OCI-LY1 (cell line): ENCODE measurements around the gene PNLIPRP2.

ENCODE experiments used
- H2AFZ ChIP-seq: fragments of 200-600 bp; sonication (generic), shearing (Covaris generic); 2 replicates; pipeline ENCODE4 v1.6.0; 2014; ENCODE audit warnings: antibody characterized with exemption, mild to moderate bottlenecking, low read length
- H3F3A ChIP-seq: fragments of 200-600 bp; sonication (generic), shearing (Covaris generic); 2 replicates; pipeline ENCODE4 v1.6.0; 2014; ENCODE audit warnings: mild to moderate bottlenecking, antibody characterized with exemption, low read length, moderate library complexity; ENCODE audit not compliant: insufficient read depth
- H3K27ac ChIP-seq: fragments of 200-600 bp; sonication (generic); 2 replicates; pipeline ENCODE4 v1.5.1; 2014; ENCODE audit warnings: low read length, mixed run types, mild to moderate bottlenecking, low read depth; ENCODE audit not compliant: poor library complexity, severe bottlenecking
- H3K27me3 ChIP-seq: fragments of 200-600 bp; sonication (generic); 2 replicates; pipeline ENCODE4 v1.6.0; 2014; ENCODE audit warnings: antibody characterized with exemption, mild to moderate bottlenecking, low read length, moderate library complexity; ENCODE audit not compliant: insufficient read depth
- H3K36me3 ChIP-seq: fragments of 200-600 bp; sonication (generic); 2 replicates; pipeline ENCODE4 v1.6.1; 2014; ENCODE audit warnings: mild to moderate bottlenecking, antibody characterized with exemption, low read length, moderate library complexity, mixed read lengths; ENCODE audit not compliant: insufficient read depth
- H3K4me1 ChIP-seq: fragments of 200-600 bp; sonication (generic); 2 replicates; pipeline ENCODE4 v1.5.1; 2014; ENCODE audit warnings: mild to moderate bottlenecking, low read length, moderate library complexity; ENCODE audit not compliant: insufficient read depth, severe bottlenecking
- H3K4me2 ChIP-seq: fragments of 200-600 bp; sonication (generic), shearing (Covaris generic); 2 replicates; pipeline ENCODE4 v1.6.1; 2014; ENCODE audit warnings: low read length
- H3K4me3 ChIP-seq: fragments of 200-600 bp; sonication (generic); 2 replicates; pipeline ENCODE4 v1.5.1; 2014; ENCODE audit warnings: low read length, low read depth, mild to moderate bottlenecking, mixed read lengths; ENCODE audit not compliant: poor library complexity, severe bottlenecking
- H3K79me2 ChIP-seq: fragments of 200-600 bp; shearing (Covaris generic); 2 replicates; pipeline ENCODE4 v1.6.1; 2016; ENCODE audit warnings: mixed run types, low read length, mixed read lengths; ENCODE audit not compliant: insufficient read depth
- H3K9ac ChIP-seq: fragments of 200-600 bp; sonication (generic), shearing (Covaris generic); 2 replicates; pipeline ENCODE4 v1.6.1; 2014; ENCODE audit warnings: mild to moderate bottlenecking, low read length, mixed read lengths
- H3K9me2 ChIP-seq: fragments of 200-600 bp; sonication (generic), shearing (Covaris generic); 2 replicates; pipeline ENCODE4 v1.6.1; 2014; ENCODE audit warnings: low read depth, mild to moderate bottlenecking, low read length, mixed read lengths
- H3K9me3 ChIP-seq: fragments of 200-600 bp; shearing (Covaris generic); 2 replicates; pipeline ENCODE4 v1.6.1; 2014; ENCODE audit warnings: low read length, mixed read lengths
- H4K20me1 ChIP-seq: fragments of 200-600 bp; sonication (generic), shearing (Covaris generic); 2 replicates; pipeline ENCODE4 v1.6.0; 2016; ENCODE audit warnings: mild to moderate bottlenecking, low read length; ENCODE audit not compliant: insufficient read depth
- EZH2 ChIP-seq: fragments of 200-600 bp; sonication (generic), shearing (Covaris generic); IDR thresholded peaks from 2 replicates; pipeline ENCODE4 v1.8.0; 2017; ENCODE audit warnings: borderline replicate concordance, mixed run types, mild to moderate bottlenecking, antibody characterized with exemption, low read length, moderate library complexity, mixed read lengths
- TF ChIP-seq, protein P1 (sequence below): fragments of 200-600 bp; sonication (generic), shearing (Covaris generic); IDR thresholded peaks from 2 replicates; pipeline ENCODE4 v1.5.1; 2017; ENCODE audit warnings: mild to moderate bottlenecking, antibody characterized with exemption, low read length, moderate library complexity, mixed read lengths

PNLIPRP2 gene

DNA sequence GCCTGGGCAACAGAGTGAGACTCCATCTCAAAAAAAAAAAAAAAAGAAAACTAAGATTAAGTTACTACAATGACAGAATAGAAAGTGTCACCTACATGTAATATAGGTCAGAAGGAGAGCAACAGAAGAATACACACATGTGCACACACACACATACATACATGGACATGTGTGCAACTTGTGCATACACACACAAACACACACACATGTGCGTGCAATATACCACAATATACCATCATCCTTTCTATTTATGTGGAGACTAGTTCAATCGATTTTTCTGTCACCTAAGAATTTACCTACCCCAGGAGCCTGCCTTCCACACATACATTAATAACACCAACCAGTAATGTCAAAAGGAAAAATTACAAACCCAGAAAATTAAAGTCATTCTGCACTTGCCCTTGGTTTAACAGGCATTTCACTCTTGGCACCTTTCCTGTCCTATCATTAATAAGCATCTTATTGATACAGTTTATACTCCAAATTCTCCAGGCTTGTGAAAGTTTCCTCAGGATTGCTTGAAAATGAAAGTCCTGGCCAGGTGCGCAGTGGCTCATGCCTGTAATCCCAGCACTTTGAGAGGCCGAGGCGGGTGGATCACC, 27.5 kb upstream of the PNLIPRP2 start:
- Histone ChIP-seq H3K27me3 (no peaks in the 10 kb centered on the region), H2AFZ (no peak overlapping the region), H3K36me3 (no peaks in the 10 kb centered on the region), H3K4me2 (no peak overlapping the region), H3K9me2 (no peaks in the 10 kb centered on the region), H3K9ac (no peak overlapping the region), H3K9me3 (no peaks in the 10 kb centered on the region), H3K4me1 (no peaks in the 10 kb centered on the region), H4K20me1 (no peaks in the 10 kb centered on the region), H3K4me3 (no peak overlapping the region), H3K27ac (no peak overlapping the region), H3K79me2 (no peaks in the 10 kb centered on the region), H3F3A (no peaks in the 10 kb centered on the region)
- TF ChIP-seq EZH2, result no peak
- TF ChIP-seq, protein P1, sequence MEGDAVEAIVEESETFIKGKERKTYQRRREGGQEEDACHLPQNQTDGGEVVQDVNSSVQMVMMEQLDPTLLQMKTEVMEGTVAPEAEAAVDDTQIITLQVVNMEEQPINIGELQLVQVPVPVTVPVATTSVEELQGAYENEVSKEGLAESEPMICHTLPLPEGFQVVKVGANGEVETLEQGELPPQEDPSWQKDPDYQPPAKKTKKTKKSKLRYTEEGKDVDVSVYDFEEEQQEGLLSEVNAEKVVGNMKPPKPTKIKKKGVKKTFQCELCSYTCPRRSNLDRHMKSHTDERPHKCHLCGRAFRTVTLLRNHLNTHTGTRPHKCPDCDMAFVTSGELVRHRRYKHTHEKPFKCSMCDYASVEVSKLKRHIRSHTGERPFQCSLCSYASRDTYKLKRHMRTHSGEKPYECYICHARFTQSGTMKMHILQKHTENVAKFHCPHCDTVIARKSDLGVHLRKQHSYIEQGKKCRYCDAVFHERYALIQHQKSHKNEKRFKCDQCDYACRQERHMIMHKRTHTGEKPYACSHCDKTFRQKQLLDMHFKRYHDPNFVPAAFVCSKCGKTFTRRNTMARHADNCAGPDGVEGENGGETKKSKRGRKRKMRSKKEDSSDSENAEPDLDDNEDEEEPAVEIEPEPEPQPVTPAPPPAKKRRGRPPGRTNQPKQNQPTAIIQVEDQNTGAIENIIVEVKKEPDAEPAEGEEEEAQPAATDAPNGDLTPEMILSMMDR, result no peak

DNA sequence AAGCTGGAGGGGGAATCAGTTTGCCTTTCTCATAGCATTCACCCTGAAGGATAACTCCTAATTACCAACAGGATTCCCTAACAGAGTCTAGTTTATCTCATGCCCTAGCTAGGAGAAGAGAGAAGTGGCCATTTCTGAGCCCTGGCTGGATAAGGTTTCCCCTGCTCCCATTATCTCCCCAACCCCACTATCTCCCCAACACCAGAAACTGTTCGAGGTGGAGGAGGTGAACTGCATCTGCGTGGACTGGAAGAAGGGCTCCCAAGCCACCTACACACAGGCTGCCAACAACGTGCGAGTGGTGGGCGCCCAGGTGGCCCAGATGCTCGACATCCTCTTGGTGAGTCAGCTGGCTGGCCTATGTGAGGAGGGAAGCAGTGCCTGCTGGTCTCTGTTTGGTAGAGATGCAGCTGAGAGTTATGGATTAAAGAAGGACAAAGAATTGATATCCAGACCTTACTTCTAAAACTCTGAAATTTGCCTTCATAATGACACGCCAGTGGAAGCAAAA, 26.2 kb upstream of the PNLIPRP2 start:
- H3K27me3 ChIP-seq, result no peaks in the 10 kb centered on the region
- no peaks in the 10 kb centered on the region for H3F3A ChIP-seq
- no peak overlapping the region for H2AFZ ChIP-seq
- H3K9me3 ChIP-seq, result no peaks in the 10 kb centered on the region
- H3K79me2 ChIP-seq, result no peaks in the 10 kb centered on the region
- no peaks in the 10 kb centered on the region for H4K20me1 ChIP-seq
- H3K9me2 ChIP-seq, result no peaks in the 10 kb centered on the region
- H3K4me1 ChIP-seq, result no peaks in the 10 kb centered on the region
- no peaks in the 10 kb centered on the region for H3K36me3 ChIP-seq
- no peak overlapping the region for H3K9ac ChIP-seq
- no peak overlapping the region for H3K4me2 ChIP-seq
- H3K4me3 ChIP-seq, result no peak overlapping the region
- H3K27ac ChIP-seq, result no peak overlapping the region
- TF ChIP-seq EZH2, result no peak
- TF ChIP-seq, protein P1, result no peak

DNA sequence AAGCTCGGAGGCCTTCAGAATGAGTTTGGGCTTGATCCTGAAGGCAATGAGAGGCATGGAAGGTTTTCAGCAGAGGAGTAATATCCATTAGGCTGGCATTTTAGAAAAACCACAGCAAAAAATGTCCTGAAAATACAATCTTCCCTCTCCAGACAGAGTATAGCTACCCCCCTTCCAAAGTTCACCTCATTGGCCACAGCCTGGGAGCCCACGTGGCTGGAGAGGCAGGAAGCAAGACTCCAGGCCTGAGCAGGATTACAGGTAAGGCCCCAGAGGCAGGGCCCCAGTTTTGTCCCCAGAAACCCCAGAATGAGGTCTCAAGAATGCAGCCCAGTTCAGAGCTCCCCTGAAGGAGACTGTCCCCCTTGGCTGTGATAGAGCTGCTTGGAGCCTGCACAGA, 24.7 kb upstream of the PNLIPRP2 start:
- no peak overlapping the region for H2AFZ ChIP-seq
- H3F3A ChIP-seq, result no peaks in the 10 kb centered on the region
- H3K9me3 ChIP-seq, result no peaks in the 10 kb centered on the region
- H3K4me2 ChIP-seq, result no peak overlapping the region
- no peak overlapping the region for H3K4me3 ChIP-seq
- TF ChIP-seq EZH2, result no peak
- TF ChIP-seq, protein P1, result no peak
- H3K27me3 ChIP-seq, result no peaks in the 10 kb centered on the region
- no peaks in the 10 kb centered on the region for H4K20me1 ChIP-seq
- no peaks in the 10 kb centered on the region for H3K36me3 ChIP-seq
- H3K9me2 ChIP-seq, result no peaks in the 10 kb centered on the region
- no peaks in the 10 kb centered on the region for H3K4me1 ChIP-seq
- H3K9ac ChIP-seq, result no peak overlapping the region
- no peak overlapping the region for H3K27ac ChIP-seq
- no peaks in the 10 kb centered on the region for H3K79me2 ChIP-seq
